ENCODE results near the gene TTC38.

The TTC38 gene

GRCh38 chr22:46320166-46320710 lies 52.4 kb downstream of the TTC38 start:
- Histone ChIP-seq H3K27me3 (ENCODE audit: insufficient read depth, poor library complexity, severe bottlenecking) (no peaks in the 10 kb centered on the region), H3K27ac (replicated peaks) (no peak overlapping the region), H3K4me3 (replicated peaks; ENCODE audit: insufficient read depth, low read length) (no peak overlapping the region)
- TF ChIP-seq REST (IDR thresholded peaks at IDR 0.05; ENCODE audit: insufficient replicate concordance, low read depth) = no peak
- no peak for DNase-seq (ENCODE audit: low read depth in 1 of 2, low spot score in 1 of 2)

- no peak for TF ChIP-seq REST (IDR thresholded peaks at IDR 0.05; ENCODE audit: insufficient replicate concordance, low read depth)
- TF ChIP-seq SPI1 (IDR thresholded peaks at IDR 0.05; ENCODE audit: borderline replicate concordance, low read depth) = no peak
- no peak for TF ChIP-seq GABPA (IDR thresholded peaks at IDR 0.05; ENCODE audit: low read depth)
- Histone ChIP-seq H3K4me3 (replicated peaks; ENCODE audit: insufficient read depth, low read length) (no peak overlapping the region), H3K27ac (replicated peaks) (no peak overlapping the region), H3K27me3 (ENCODE audit: insufficient read depth, poor library complexity, severe bottlenecking) (no peaks in the 10 kb centered on the region)
- DNase-seq (ENCODE audit: low read depth in 1 of 2, low spot score in 1 of 2) = no peak
Measured at GRCh38 chr22:46320716-46321386, 53.0 kb downstream of the TTC38 start.

GRCh38 chr22:46322711-46323110 lies 54.9 kb downstream of the TTC38 start:
- Histone ChIP-seq H3K27me3 (ENCODE audit: insufficient read depth, poor library complexity, severe bottlenecking) (no peaks in the 10 kb centered on the region), H3K27ac (replicated peaks) (no peak overlapping the region), H3K4me3 (replicated peaks; ENCODE audit: insufficient read depth, low read length) (no peak overlapping the region)

More at GRCh38 chr22:46322711-46323110, 54.9 kb downstream of the TTC38 start:
- TF ChIP-seq GABPA (IDR thresholded peaks at IDR 0.05; ENCODE audit: low read depth) (no peak), SPI1 (IDR thresholded peaks at IDR 0.05; ENCODE audit: borderline replicate concordance, low read depth) (no peak), CTCF (IDR thresholded peaks at IDR 0.05; ENCODE audit: insufficient read depth, low read length) (no peak), REST (IDR thresholded peaks at IDR 0.05; ENCODE audit: insufficient replicate concordance, low read depth) (no peak), POLR2AphosphoS5 (IDR thresholded peaks at IDR 0.05; ENCODE audit: low read depth) (no peak)
- no peak for DNase-seq (ENCODE audit: low read depth in 1 of 2, low spot score in 1 of 2)

All from HL-60 (cell line).